ENCODE data around the gene NOSTRIN. TPM values are rescaled to one million over a fixed set of nuclear protein-coding genes. Genes with fewer than 3 reads are reported as not detected.
"Not testable (repeated sequence)": the region's sequence is repeated elsewhere in the genome, so short reads cannot be mapped to it uniquely, and the experiment has no call there.

Gene NOSTRIN
- total RNA-seq, 1 experiment from 2014 or later: not detected

DNA sequence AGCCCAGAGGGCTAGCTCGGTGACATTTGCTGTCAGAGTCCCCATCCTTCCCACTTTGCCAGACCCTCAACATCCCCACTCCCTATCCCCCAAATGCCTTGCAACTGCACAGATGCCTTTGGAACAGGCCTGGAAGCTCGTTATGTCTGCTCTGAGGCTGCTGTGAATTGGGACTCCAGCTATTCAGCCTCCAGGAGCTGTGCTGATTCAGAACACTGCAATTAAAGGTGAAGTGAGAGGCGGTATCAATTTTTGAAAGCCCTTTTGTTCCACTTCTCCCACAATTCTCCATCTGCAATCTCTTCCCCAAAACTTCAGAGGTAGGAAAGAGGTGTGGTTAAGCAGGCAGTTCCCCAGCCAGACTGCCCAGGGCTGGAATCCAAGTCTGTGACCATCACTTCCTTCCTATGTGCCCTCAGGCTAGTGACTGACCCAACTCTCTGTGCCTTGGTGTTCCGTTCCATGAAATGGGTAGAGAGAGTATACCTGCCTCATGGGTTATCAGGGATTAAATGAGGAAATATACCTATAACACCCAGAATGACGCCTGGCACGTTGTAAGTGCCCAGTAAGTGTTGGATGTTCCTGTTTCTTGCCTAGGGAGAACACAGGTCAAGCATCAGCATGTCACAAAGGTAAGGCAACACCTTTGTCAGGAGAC, 17.5 kb downstream of the NOSTRIN start:
- DNase-seq (ENCODE audit: low read depth): no peak

DNA sequence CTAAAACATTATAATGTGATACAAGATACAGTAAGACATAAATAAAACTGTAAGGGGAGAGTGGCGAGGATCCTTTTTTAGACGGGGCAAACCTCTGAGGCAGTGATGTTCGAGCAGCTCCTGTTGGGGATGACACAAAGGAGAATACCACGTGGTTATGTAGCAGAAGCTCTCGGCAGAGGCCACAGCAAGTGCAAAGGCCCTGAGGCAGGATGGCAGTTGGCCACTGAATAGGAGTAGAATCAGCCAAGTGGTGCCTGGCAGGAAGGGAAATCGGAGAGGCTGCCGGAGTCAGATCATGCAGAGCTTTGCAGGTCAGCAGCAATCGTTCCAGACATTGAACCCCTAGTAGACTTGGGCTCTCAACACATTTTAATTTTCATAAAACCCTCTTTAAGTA, 19.1 kb downstream of the NOSTRIN start:
- DNase-seq (ENCODE audit: low read depth): no peak

- DNase-seq (ENCODE audit: low read depth): no peak
Measured at GRCh38 chr2:168821992-168822391, 19.6 kb downstream of the NOSTRIN start.

DNA sequence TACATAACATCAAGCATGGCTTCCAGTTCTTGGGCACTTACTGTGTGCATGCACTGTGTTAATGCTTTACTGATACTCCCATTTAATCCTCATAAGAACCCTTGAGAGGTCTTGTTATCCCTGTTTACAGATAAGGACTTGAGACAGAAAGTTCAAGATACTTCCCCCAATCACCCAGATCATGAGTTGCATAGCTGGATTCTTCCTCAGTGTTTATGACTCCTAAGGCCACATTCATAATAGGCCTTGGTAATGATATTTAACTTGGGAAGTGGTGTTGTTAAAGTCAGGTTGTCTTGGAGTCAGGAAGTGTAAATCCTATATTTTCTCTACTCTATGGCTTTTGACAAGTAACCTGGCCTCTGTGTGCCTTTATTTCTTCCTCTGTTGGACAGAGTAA, 22.7 kb downstream of the NOSTRIN start:
- DNase-seq (ENCODE audit: low read depth): no peak

DNA sequence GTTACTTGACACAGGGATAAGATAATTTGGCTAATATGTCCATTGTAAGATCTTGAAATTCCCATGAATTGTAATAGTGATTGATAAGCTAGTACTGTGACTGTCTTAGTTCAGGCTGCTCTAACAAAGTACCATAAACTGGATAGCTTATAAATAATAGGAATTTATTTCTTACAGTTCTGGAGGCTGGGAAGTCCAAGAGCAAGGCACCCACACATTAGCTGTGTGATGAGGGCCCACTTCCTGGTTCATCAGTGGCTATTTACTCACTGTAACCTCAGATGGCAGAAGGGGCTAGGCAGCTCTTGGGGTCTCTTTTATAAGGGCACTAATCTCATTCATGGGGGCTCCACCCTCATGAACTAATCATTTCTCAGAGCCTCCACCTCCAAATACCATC, 28.5 kb downstream of the NOSTRIN start:
- DNase-seq (ENCODE audit: low read depth): no peak

DNA sequence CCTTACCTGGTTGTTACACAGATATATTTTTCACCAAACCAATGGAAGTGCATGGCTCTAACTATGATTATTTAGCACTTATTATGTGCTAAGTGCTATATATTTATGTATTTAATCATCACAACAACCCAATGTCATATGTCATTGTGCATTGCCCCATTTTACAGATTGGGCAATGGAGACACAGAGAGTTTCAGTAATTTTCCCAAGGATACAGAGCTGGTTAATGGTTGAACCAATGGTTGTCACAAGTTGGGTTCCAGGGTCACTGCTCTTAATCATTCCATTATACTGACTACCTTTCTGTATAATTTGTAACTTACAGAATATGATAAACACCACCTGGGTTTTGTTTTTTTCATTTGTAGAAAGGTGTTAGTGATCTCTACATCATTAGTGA, 29.2 kb downstream of the NOSTRIN start:
- DNase-seq (ENCODE audit: low read depth): no peak

GRCh38 chr2:168835969-168836368, 33.5 kb downstream of the NOSTRIN start:
- DNase-seq (ENCODE audit: low read depth): no peak

- DNase-seq (ENCODE audit: low read depth): no peak
Measured at GRCh38 chr2:168841445-168841844, 39.0 kb downstream of the NOSTRIN start.

- DNase-seq (ENCODE audit: low read depth): no peak
Measured at GRCh38 chr2:168843253-168843652, 40.8 kb downstream of the NOSTRIN start.

DNA sequence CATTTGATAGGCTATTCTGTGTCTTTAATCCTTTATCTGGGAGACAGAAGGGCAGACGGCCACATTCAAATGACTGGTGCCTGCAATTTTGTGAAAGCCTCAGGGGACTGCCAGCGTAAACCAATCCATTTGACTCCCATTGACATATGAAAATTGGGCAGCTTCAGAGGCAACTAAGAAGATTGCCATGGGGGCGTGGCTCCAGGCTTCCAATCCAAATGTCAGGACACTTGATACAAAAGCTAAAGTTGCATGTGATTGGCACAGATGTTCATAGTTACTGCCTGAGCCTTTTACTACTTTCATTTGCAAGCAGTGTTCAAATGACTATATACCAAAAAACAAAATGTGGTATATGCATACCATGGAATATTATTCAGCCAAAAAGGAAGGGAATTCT, 45.8 kb downstream of the NOSTRIN start:
- no peak for DNase-seq (ENCODE audit: low read depth)

DNA sequence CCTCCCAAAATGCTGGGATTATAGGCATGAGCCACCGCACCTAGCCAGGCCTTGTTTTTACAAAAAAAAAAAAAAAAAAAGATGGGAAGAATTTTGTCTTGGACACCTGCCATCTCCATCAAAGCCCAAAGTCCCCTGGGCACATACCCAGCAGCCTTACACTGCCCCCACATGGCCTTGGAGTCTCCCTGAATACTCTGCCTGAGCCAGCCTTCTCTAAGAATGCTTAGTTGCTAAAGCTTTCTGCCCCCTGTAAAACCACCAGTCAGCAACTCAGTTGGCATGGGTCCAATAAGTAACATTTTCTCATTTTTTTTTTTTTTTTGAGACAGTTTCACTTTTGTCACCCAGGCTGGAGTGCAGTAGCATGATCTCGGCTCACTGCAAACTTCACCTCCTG, 47.2 kb downstream of the NOSTRIN start:
- DNase-seq (ENCODE audit: low read depth): peak; percentile 57

GRCh38 chr2:168850846-168851245, 48.4 kb downstream of the NOSTRIN start:
- no peak for DNase-seq (ENCODE audit: low read depth)

- peak; percentile 85 for DNase-seq (ENCODE audit: low read depth)
Measured at GRCh38 chr2:168851674-168852320, 49.4 kb downstream of the NOSTRIN start.

DNA sequence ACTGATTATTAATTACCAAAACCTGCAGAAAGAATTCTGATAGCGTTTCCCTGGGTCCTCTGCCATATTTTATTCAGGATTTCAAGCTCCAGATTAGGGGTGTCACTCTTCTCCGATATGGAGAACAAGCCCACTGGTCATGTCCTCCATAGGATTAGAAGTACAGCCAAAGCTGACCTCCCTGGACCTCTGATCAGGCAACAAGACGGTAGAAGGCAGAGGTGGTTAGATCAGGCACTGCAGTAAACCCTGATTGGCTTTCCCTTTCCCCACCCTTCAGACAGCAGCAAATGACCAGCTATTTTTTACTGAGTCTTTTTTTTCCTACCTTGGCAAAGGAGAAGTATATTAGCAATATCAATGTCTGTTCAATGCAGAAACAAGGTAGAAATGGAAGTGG, 50.0 kb downstream of the NOSTRIN start:
- DNase-seq (ENCODE audit: low read depth): no peak

DNA sequence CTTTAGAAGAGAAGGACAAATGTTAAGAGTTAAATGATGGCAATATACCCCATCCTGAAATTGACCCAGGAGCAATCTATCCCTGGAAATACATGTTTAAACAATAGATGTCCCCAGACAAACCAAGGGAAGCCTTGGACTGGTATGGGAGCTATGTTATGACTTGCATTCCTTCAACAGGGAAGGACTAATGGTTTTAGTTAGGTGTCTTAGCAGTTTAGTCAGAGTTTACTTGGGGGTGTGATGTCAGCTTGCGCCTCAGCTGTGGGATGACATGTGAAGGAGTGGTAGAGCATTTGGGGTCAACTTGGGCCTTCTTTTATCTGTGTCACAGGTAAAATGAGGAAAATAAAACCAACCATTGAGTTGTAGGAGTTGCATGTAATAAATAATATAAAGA, 51.0 kb downstream of the NOSTRIN start:
- DNase-seq (ENCODE audit: low read depth): no peak

- no peak for DNase-seq (ENCODE audit: low read depth)
Measured at GRCh38 chr2:168854651-168855050, 52.2 kb downstream of the NOSTRIN start.

- DNase-seq (ENCODE audit: low read depth): no peak
Measured at GRCh38 chr2:168855601-168856000, 53.2 kb downstream of the NOSTRIN start.

- no peak for DNase-seq (ENCODE audit: low read depth)
Measured at GRCh38 chr2:168858146-168858545, 55.7 kb downstream of the NOSTRIN start.

- DNase-seq (ENCODE audit: low read depth): not testable (repeated sequence)
Measured at GRCh38 chr2:168867164-168867563, 64.7 kb downstream of the NOSTRIN start.

GRCh38 chr2:168870369-168870768, 67.9 kb downstream of the NOSTRIN start:
- not testable (repeated sequence) for DNase-seq (ENCODE audit: low read depth)

- not testable (repeated sequence) for DNase-seq (ENCODE audit: low read depth)
Measured at GRCh38 chr2:168870824-168871223, 68.4 kb downstream of the NOSTRIN start.

DNA sequence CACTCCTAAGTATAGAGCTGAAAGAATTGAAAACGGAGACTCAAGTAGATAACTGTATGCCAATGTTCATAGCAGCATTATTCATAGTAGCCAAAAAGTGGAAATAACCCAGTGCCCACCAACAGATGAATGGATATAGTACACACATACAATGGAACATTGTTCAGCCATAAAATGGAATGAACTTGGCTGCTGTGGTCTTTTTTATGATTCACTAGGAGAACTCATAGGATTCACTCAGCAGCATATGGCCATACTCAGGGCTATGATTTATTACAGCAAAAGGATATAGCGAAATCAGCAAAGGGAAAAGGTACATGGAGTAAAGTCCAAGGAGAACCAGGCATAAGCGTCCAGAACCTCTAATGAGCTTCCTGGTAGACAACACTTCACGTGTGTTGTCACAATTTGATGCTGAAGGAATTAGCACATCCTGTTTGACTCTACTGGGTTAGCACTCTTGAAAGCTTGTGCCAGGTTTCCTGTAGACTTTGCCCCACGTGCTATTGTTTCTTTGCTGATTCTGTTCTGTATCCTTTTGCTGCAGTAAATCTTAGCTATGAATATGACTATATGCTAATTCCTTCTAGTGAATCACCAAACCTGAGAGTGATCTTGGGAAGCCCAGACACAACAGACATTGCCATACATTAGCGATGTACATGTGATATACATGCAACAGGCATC, 72.1 kb downstream of the NOSTRIN start:
- DNase-seq (ENCODE audit: low read depth): no peak

GRCh38 chr2:168882163-168882562, 79.7 kb downstream of the NOSTRIN start:
- not testable (repeated sequence) for DNase-seq (ENCODE audit: low read depth)
